Measurements from ENCODE around the gene STAC. TPM values are rescaled to one million over a fixed set of nuclear protein-coding genes. Genes with fewer than 3 reads are reported as not detected.
"Not testable (repeated sequence)": the region's sequence is repeated elsewhere in the genome, so short reads cannot be mapped to it uniquely, and the experiment has no call there.

Gene STAC
- total and polyA plus RNA-seq, 7 donors, result 0.19 to 1.5 (median 0.47) TPM

DNA sequence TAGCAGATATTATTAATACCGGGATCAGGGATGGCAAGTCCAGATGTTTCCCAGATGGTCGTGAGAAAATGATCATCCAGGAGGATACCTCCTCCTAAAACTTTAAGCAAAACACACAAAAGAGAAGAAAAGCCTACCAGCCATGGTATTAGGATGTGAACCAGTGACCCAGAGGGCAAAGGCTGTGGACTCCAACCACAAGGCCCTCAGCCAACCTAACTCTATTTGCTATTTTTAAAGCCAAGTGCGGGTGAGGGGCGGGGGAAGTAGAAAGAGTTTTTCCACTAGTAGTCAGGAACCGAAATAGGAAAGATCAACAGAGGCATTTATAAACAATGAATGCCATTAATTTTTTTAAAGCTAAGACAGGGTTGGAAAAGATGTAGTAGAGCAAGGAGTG, 77.4 kb downstream of the STAC start:
- Histone ChIP-seq H3K4me3 (no peak overlapping the region), H3K27ac (no peak overlapping the region), H3K4me1 (no peaks in the 10 kb centered on the region), H3K27me3 (ENCODE audit: insufficient read depth in 3 of 3, low read length in 2 of 3) (no peaks in the 10 kb centered on the region), H3K36me3 (ENCODE audit: insufficient read depth in 1 of 2, low read depth in 1 of 2) (no peaks in the 10 kb centered on the region), H3K9me3 (no peaks in the 10 kb centered on the region)
- intact Hi-C loops (cut with DNase I), result no loop called here
- TF ChIP-seq, protein P1, sequence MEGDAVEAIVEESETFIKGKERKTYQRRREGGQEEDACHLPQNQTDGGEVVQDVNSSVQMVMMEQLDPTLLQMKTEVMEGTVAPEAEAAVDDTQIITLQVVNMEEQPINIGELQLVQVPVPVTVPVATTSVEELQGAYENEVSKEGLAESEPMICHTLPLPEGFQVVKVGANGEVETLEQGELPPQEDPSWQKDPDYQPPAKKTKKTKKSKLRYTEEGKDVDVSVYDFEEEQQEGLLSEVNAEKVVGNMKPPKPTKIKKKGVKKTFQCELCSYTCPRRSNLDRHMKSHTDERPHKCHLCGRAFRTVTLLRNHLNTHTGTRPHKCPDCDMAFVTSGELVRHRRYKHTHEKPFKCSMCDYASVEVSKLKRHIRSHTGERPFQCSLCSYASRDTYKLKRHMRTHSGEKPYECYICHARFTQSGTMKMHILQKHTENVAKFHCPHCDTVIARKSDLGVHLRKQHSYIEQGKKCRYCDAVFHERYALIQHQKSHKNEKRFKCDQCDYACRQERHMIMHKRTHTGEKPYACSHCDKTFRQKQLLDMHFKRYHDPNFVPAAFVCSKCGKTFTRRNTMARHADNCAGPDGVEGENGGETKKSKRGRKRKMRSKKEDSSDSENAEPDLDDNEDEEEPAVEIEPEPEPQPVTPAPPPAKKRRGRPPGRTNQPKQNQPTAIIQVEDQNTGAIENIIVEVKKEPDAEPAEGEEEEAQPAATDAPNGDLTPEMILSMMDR (IDR thresholded peaks at IDR 0.05), result no peak
- WGBS, 3 donors, result 72 to 75% (median 72%) methylated on average over 5 of the region's 5 CpGs
- ATAC-seq (no peak), DNase-seq (no peak)

- DNase-seq, result no peak
- H3K27me3 ChIP-seq (ENCODE audit: insufficient read depth in 3 of 3, low read length in 2 of 3), result no peaks in the 10 kb centered on the region
- H3K4me1 ChIP-seq, result no peaks in the 10 kb centered on the region
- H3K36me3 ChIP-seq (ENCODE audit: insufficient read depth in 1 of 2, low read depth in 1 of 2), result no peaks in the 10 kb centered on the region
- intact Hi-C loops (cut with DNase I), result no loop called here
- H3K27ac ChIP-seq, result no peak overlapping the region
- H3K4me3 ChIP-seq, result no peak overlapping the region
- ATAC-seq, result no peak
- TF ChIP-seq, protein P1 (IDR thresholded peaks at IDR 0.05), result no peak
- H3K9me3 ChIP-seq, result no peaks in the 10 kb centered on the region
Measured at GRCh38 chr3:36459177-36459576, 78.9 kb downstream of the STAC start.

DNA sequence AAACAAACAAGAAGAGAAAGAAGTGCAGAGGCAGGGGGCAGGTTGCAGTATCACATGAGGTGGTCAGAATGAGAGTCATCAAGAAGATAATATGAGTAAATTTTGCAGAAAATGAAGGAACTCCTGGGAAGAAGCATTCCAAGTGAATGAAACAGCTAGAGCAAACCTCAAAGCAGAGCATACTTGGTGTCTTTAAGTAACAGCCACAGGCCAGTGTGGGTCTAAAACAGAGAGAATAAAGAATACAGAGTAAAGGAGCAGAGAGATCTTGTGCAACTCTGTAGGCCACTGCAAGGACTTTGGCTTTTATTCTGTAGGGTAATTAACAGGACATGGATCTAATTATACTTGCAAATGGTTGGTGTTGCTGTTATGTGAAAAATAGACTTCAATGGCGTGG, 81.3 kb downstream of the STAC start:
- Histone ChIP-seq H3K27ac (no peak overlapping the region), H3K4me3 (no peak overlapping the region), H3K4me1 (no peaks in the 10 kb centered on the region), H3K27me3 (ENCODE audit: insufficient read depth in 3 of 3, low read length in 2 of 3) (no peaks in the 10 kb centered on the region), H3K36me3 (ENCODE audit: insufficient read depth in 1 of 2, low read depth in 1 of 2) (no peaks in the 10 kb centered on the region), H3K9me3 (no peaks in the 10 kb centered on the region)
- no peak for ATAC-seq
- DNase-seq, result no peak
- WGBS, 3 donors, result 91 to 97% (median 91%) methylated on average over 1 of the region's 1 CpG
- intact Hi-C loops (cut with DNase I), result no loop called here
- TF ChIP-seq, protein P1 (IDR thresholded peaks at IDR 0.05), result no peak

DNA sequence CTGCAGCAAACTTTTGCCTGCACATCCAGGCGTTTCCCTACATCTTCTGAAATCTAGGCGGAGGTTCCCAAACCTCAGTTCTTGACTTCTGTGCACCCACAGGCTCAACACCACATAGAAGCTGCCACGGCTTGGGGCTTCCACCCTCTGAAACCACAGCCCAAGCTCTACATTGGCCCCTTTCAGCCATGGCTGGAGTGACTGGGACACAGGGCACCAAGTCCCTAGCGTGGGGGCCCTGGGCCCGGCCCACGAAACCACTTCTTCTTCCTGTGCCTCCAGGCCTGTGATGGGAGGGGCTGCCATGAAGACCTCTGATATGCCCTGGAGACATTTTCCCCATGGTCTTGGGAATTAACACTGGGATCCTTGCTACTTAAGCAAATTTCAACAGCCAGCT, 91.7 kb downstream of the STAC start:
- H3K9me3 ChIP-seq; H3K27me3 ChIP-seq (ENCODE audit: insufficient read depth in 3 of 3, low read length in 2 of 3); H3K36me3 ChIP-seq (ENCODE audit: insufficient read depth in 1 of 2, low read depth in 1 of 2); H3K4me1 ChIP-seq; DNase-seq; intact Hi-C loops (cut with DNase I); ATAC-seq; H3K27ac ChIP-seq; H3K4me3 ChIP-seq: not testable (repeated sequence)
- WGBS, 3 donors, result 90 to 92% (median 90%) methylated on average over 6 of the region's 6 CpGs

GRCh38 chr3:36475558-36475957, 95.3 kb downstream of the STAC start:
- H3K4me3 ChIP-seq, result no peak overlapping the region
- H3K27ac ChIP-seq, result no peak overlapping the region
- DNase-seq, result no peak
- no peaks in the 10 kb centered on the region for H3K27me3 ChIP-seq (ENCODE audit: insufficient read depth in 3 of 3, low read length in 2 of 3)
- no peaks in the 10 kb centered on the region for H3K4me1 ChIP-seq
- TF ChIP-seq, protein P1 (IDR thresholded peaks at IDR 0.05), result no peak
- no peak for ATAC-seq
- H3K36me3 ChIP-seq (ENCODE audit: insufficient read depth in 1 of 2, low read depth in 1 of 2), result no peaks in the 10 kb centered on the region
- 54 to 64% (median 61%) methylated on average over 2 of the region's 2 CpGs for WGBS, 3 donors
- no peaks in the 10 kb centered on the region for H3K9me3 ChIP-seq
- intact Hi-C loops (cut with DNase I), result no loop called here
